Measurements from ENCODE around the gene GARNL3.

DNA sequence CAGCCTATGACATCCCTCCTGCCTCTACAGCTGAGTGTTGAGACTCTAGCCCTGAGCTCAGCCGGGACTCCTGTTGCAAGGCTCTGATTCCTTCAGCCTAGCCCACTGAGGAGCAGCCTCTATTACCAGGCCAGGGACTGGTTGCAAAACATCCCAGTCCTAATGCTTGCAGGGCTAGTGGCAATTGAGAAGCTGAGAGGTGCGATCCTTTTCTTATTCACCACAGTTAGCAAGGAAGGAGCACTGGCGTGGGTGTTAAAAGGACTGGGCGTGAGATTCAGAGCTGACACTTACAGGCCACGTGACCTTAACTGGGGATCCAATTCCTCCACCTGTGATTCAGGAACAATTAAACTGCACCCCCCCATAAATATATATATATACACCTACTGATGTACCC, 58.8 kb downstream of the GARNL3 start:
- TF ChIP-seq, protein P1, sequence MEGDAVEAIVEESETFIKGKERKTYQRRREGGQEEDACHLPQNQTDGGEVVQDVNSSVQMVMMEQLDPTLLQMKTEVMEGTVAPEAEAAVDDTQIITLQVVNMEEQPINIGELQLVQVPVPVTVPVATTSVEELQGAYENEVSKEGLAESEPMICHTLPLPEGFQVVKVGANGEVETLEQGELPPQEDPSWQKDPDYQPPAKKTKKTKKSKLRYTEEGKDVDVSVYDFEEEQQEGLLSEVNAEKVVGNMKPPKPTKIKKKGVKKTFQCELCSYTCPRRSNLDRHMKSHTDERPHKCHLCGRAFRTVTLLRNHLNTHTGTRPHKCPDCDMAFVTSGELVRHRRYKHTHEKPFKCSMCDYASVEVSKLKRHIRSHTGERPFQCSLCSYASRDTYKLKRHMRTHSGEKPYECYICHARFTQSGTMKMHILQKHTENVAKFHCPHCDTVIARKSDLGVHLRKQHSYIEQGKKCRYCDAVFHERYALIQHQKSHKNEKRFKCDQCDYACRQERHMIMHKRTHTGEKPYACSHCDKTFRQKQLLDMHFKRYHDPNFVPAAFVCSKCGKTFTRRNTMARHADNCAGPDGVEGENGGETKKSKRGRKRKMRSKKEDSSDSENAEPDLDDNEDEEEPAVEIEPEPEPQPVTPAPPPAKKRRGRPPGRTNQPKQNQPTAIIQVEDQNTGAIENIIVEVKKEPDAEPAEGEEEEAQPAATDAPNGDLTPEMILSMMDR (conservative IDR thresholded peaks at IDR 0.05; ENCODE audit: low read length) = no peak
- TF ChIP-seq EZH2phosphoT487 (IDR thresholded peaks at IDR 0.05; ENCODE audit: borderline replicate concordance) = no peak

Measured in Loucy (cell line).